OCI-LY7 (cell line): Measurements from ENCODE around the gene CD28. TPM values are rescaled to one million over a fixed set of nuclear protein-coding genes. Genes with fewer than 3 reads are reported as not detected.

Experiments used
- BruUV-seq: library from RNA; stranded (reverse); fragments of 400-500 nt; replicated peaks from 2 replicates; lab custom pipeline; 2021; lab: Mats Ljungman, UMichigan
- CTCF ChIA-PET: fragments of 300-600 bp; sonication (Branson Sonifier 250); formaldehyde crosslinking; loops from one replicate; lab custom pipeline; 2022; ENCODE audit warnings: antibody characterized with exemption; ENCODE audit not compliant: unreplicated experiment; lab: Charles Lee
- POLR2A ChIA-PET: fragments of 300-600 bp; sonication (Branson Sonifier 250); formaldehyde crosslinking; loops from one replicate; lab custom pipeline; 2022; ENCODE audit warnings: antibody characterized with exemption; lab: Charles Lee
- DNase-seq: peaks from one replicate; pipeline ENCODE4 v3.0.0-alpha.2; 2015; ENCODE audit warnings: low spot score
- H2AFZ ChIP-seq: fragments of 200-600 bp; sonication (generic), shearing (Covaris generic); 2 replicates; pipeline ENCODE4 v1.6.1; 2014; ENCODE audit warnings: mild to moderate bottlenecking, antibody characterized with exemption, low read length, moderate library complexity
- H3K27ac ChIP-seq: fragments of 200-600 bp; sonication (generic); 2 replicates; pipeline ENCODE4 v1.5.1; 2014; ENCODE audit warnings: mixed run types, low read depth, mild to moderate bottlenecking, moderate library complexity, low read length, inconsistent platforms; ENCODE audit not compliant: poor library complexity, severe bottlenecking
- H3K36me3 ChIP-seq: fragments of 200-600 bp; sonication (generic); 2 replicates; pipeline ENCODE4 v1.6.1; 2014; ENCODE audit warnings: mild to moderate bottlenecking, antibody characterized with exemption, low read length, moderate library complexity, mixed read lengths; ENCODE audit not compliant: insufficient read depth
- H3K4me1 ChIP-seq: fragments of 200-600 bp; sonication (generic); 2 replicates; pipeline ENCODE4 v1.5.1; 2014; ENCODE audit warnings: mild to moderate bottlenecking, low read length; ENCODE audit not compliant: insufficient read depth, poor library complexity, severe bottlenecking
- H3K4me2 ChIP-seq: fragments of 200-600 bp; sonication (generic); 2 replicates; pipeline ENCODE4 v1.6.1; 2014; ENCODE audit warnings: mild to moderate bottlenecking, low read length
- H3K4me3 ChIP-seq: fragments of 200-600 bp; sonication (generic); 2 replicates; pipeline ENCODE4 v1.5.1; 2014; ENCODE audit warnings: mild to moderate bottlenecking, low read depth, low read length; ENCODE audit not compliant: poor library complexity, severe bottlenecking
- H3K79me2 ChIP-seq: fragments of 200-600 bp; sonication (generic); 2 replicates; pipeline ENCODE4 v1.6.1; 2016; ENCODE audit warnings: low read depth, mild to moderate bottlenecking, low read length, moderate library complexity, mixed read lengths; ENCODE audit not compliant: insufficient read depth
- H3K9me2 ChIP-seq: fragments of 200-600 bp; sonication (generic); 2 replicates; pipeline ENCODE4 v1.6.1; 2016; ENCODE audit warnings: mild to moderate bottlenecking, low read length, mixed read lengths; ENCODE audit not compliant: insufficient read depth
- H3K9me3 ChIP-seq: fragments of 200-600 bp; sonication (generic); 2 replicates; pipeline ENCODE4 v1.6.1; 2014; ENCODE audit warnings: mild to moderate bottlenecking, mixed run types, low read length, mixed read lengths
- H4K20me1 ChIP-seq: fragments of 200-600 bp; sonication (generic); 2 replicates; pipeline ENCODE4 v1.6.1; 2014; ENCODE audit warnings: mild to moderate bottlenecking, antibody characterized with exemption, low read length, moderate library complexity, mixed read lengths; ENCODE audit not compliant: insufficient read depth
- CTCF ChIP-seq: fragments of 200-600 bp; sonication (generic); conservative IDR thresholded peaks from 2 replicates; pipeline ENCODE4 v1.5.1; 2014; ENCODE audit warnings: mild to moderate bottlenecking, antibody characterized with exemption, low read length, moderate library complexity, mixed read lengths
- EZH2phosphoT487 ChIP-seq: fragments of 200-600 bp; sonication (generic); IDR thresholded peaks from 2 replicates; pipeline ENCODE4 v1.6.1; 2018; ENCODE audit warnings: low read depth, borderline replicate concordance, mild to moderate bottlenecking, mixed run types, antibody characterized with exemption, low read length, moderate library complexity, mixed read lengths
- intact Hi-C: fragments of 100-400 bp; cut with micrococcal nuclease; formaldehyde crosslinking; loops from one replicate; pipeline ENCODE4 v1.10.0; 2022; ENCODE audit not compliant: unreplicated experiment
- total RNA-seq, 2 experiments: library from RNA; depleted of rRNA in 1 of 2; stranded (reverse); fragments of >200 nt in 1 of 2; shearing (Covaris generic) in 1 of 2; gene quantifications; 2 replicates each; pipeline ENCODE4 v1.2.3, GENCODE V29; 2014 to 2022

Gene CD28
- total RNA-seq, 2 experiments from 2014 or later = 0.92 to 44.6 TPM

GRCh38 chr2:203759690-203760365 lies 53.4 kb downstream of the CD28 start:
- Histone ChIP-seq H2AFZ (no peak overlapping the region), H3K9me2 (no peaks in the 10 kb centered on the region), H3K4me1 (peaks cover 12% of the 10 kb centered on the region), H4K20me1 (no peaks in the 10 kb centered on the region), H3K79me2 (no peaks in the 10 kb centered on the region), H3K4me3 (no peak overlapping the region), H3K4me2 (no peak overlapping the region), H3K36me3 (peaks cover 5% of the 10 kb centered on the region; the same call in 1 of the 2 replicates), H3K9me3 (peaks cover 15% of the 10 kb centered on the region), H3K27ac (no peak overlapping the region)
- BruUV-seq = no TSS peak
- DNase-seq = no peak
- ChIA-PET POLR2A (no interaction called here), CTCF (no interaction called here)
- intact Hi-C loops = no loop called here
- TF ChIP-seq EZH2phosphoT487 (no peak), CTCF (no peak)

GRCh38 chr2:203761121-203761520 lies 54.7 kb downstream of the CD28 start:
- no peaks in the 10 kb centered on the region for H3K79me2 ChIP-seq
- no TSS peak for BruUV-seq
- no peak for TF ChIP-seq EZH2phosphoT487
- TF ChIP-seq CTCF = no peak
- H4K20me1 ChIP-seq = no peaks in the 10 kb centered on the region
- no peak for DNase-seq
- H3K36me3 ChIP-seq = peaks cover 1% of the 10 kb centered on the region; the same call in 1 of the 2 replicates
- ChIA-PET CTCF (no interaction called here), POLR2A (no interaction called here)
- intact Hi-C loops = no loop called here
- H3K4me1 ChIP-seq = peaks cover 12% of the 10 kb centered on the region
- H3K4me2 ChIP-seq = no peak overlapping the region
- H2AFZ ChIP-seq = no peak overlapping the region
- no peak overlapping the region for H3K4me3 ChIP-seq
- no peak overlapping the region for H3K27ac ChIP-seq
- H3K9me2 ChIP-seq = no peaks in the 10 kb centered on the region
- peaks cover 7% of the 10 kb centered on the region for H3K9me3 ChIP-seq

GRCh38 chr2:203763241-203763937 lies 57.0 kb downstream of the CD28 start:
- Histone ChIP-seq H3K9me3 (peaks cover 5% of the 10 kb centered on the region; the same call in 1 of the 2 replicates), H3K4me1 (peaks cover 12% of the 10 kb centered on the region), H3K79me2 (no peaks in the 10 kb centered on the region), H3K9me2 (no peaks in the 10 kb centered on the region), H3K4me3 (no peak overlapping the region), H2AFZ (peak overlapping the region; percentile 54; the same call in 1 of the 2 replicates), H4K20me1 (no peaks in the 10 kb centered on the region), H3K36me3 (no peaks in the 10 kb centered on the region), H3K4me2 (peak overlapping the region; percentile 31), H3K27ac (no peak overlapping the region)
- intact Hi-C loops = no loop called here
- TF ChIP-seq EZH2phosphoT487 = no peak
- TF ChIP-seq CTCF = no peak
- ChIA-PET POLR2A (interaction anchor here (0.6 to 1.1 kb wide), 5 partner anchors 9 to 114 kb away, joined by 3 to 4 read pairs (median 3); no protein-coding TSS in a partner anchor), CTCF (no interaction called here)
- DNase-seq = no peak
- no TSS peak for BruUV-seq
